Lung (tissue), 12 donors: ENCODE measurements around the gene DCP1B. TPM values are rescaled to one million over a fixed set of nuclear protein-coding genes. Genes with fewer than 3 reads are reported as not detected.

ENCODE experiments used
- ATAC-seq: fragments of 200-7000 bp; cut with Tn5 transposase; one replicate; pipeline ENCODE4 v1.9.1; 2020; ENCODE audit warnings: moderate number of reproducible peaks; ENCODE audit not compliant: insufficient read depth, low FRiP score
- DNase-seq, 3 donors: peaks; one replicate each; pipeline ENCODE4 v3.0.0-alpha.2; 2013 to 2017
- H3K27ac ChIP-seq, 2 donors: one replicate each; pipeline ENCODE4 v1.5.1; 2013; ENCODE audit warnings: mild to moderate bottlenecking in 2 of 2, moderate library complexity in 2 of 2, control low read depth in 1 of 2, inconsistent platforms in 1 of 2, low read depth in 1 of 2, low read length in 1 of 2
- H3K27me3 ChIP-seq, 3 donors: one replicate each; pipeline ENCODE4 v1.5.1; 2013; ENCODE audit warnings: low read length in 2 of 3; ENCODE audit not compliant: control insufficient read depth in 3 of 3, insufficient read depth in 3 of 3
- H3K36me3 ChIP-seq, 4 donors: one replicate each; pipeline ENCODE4 v1.5.1; 2013; ENCODE audit warnings: low read length in 4 of 4, mild to moderate bottlenecking in 1 of 4, moderate library complexity in 1 of 4; ENCODE audit not compliant: control insufficient read depth in 4 of 4, insufficient read depth in 4 of 4
- H3K4me1 ChIP-seq, 5 donors: one replicate each; pipeline ENCODE4 v1.5.1; 2013; ENCODE audit warnings: low read length in 5 of 5, mild to moderate bottlenecking in 2 of 5, moderate library complexity in 1 of 5; ENCODE audit not compliant: control insufficient read depth in 5 of 5, insufficient read depth in 5 of 5
- H3K4me3 ChIP-seq: one replicate; pipeline ENCODE4 v1.5.1; 2013; ENCODE audit warnings: mild to moderate bottlenecking, control low read depth, moderate library complexity
- H3K9ac ChIP-seq, 2 donors: one replicate each; pipeline ENCODE4 v1.5.1; 2013; ENCODE audit warnings: low read length in 2 of 2, control low read depth in 1 of 2; ENCODE audit not compliant: insufficient read depth in 1 of 2
- H3K9me3 ChIP-seq, 4 donors: one replicate each; pipeline ENCODE4 v1.5.1; 2013; ENCODE audit warnings: low read length in 3 of 4, mild to moderate bottlenecking in 1 of 4, moderate library complexity in 1 of 4; ENCODE audit not compliant: control insufficient read depth in 4 of 4, insufficient read depth in 3 of 4
- WGBS, 2 donors: extraction: QIAGEN DNeasy Blood & Tissue Kit; methylation state at CpG; one replicate each; pipeline ENCODE4 v1.1.7; 2013; 5-methylcytosine and 5-hydroxymethylcytosine counted together
- polyA plus RNA-seq, 2 donors: library from polyadenylated mRNA; stranded (reverse); fragments of 200-250 nt; gene quantifications; one replicate each; pipeline ENCODE4 v1.2.1, GENCODE V29; 2013
- total RNA-seq, 2 donors: library from RNA; depleted of rRNA in 1 of 2; stranded (reverse); fragments of >200 nt in 1 of 2; gene quantifications; one replicate each; pipeline ENCODE4 v1.2.1, GENCODE V29; 2014 to 2021
- TF ChIP-seq, protein P1 (sequence below): IDR thresholded peaks from 2 replicates; pipeline ENCODE4 v1.5.1; 2012; ENCODE audit warnings: mild to moderate bottlenecking; ENCODE audit errors: control extremely low read depth, extremely low read depth
- donor health status: control.
- donor health status: control.
- donor health status: Bipolar disorder and iron deficiency.
- donor health status: healthy.
- donor health status: DM: yes; HTN: yes; CAD: no.

DCP1B gene
- total and polyA plus RNA-seq, 4 donors = 4.2 to 13.2 (median 8.7) TPM

DNA sequence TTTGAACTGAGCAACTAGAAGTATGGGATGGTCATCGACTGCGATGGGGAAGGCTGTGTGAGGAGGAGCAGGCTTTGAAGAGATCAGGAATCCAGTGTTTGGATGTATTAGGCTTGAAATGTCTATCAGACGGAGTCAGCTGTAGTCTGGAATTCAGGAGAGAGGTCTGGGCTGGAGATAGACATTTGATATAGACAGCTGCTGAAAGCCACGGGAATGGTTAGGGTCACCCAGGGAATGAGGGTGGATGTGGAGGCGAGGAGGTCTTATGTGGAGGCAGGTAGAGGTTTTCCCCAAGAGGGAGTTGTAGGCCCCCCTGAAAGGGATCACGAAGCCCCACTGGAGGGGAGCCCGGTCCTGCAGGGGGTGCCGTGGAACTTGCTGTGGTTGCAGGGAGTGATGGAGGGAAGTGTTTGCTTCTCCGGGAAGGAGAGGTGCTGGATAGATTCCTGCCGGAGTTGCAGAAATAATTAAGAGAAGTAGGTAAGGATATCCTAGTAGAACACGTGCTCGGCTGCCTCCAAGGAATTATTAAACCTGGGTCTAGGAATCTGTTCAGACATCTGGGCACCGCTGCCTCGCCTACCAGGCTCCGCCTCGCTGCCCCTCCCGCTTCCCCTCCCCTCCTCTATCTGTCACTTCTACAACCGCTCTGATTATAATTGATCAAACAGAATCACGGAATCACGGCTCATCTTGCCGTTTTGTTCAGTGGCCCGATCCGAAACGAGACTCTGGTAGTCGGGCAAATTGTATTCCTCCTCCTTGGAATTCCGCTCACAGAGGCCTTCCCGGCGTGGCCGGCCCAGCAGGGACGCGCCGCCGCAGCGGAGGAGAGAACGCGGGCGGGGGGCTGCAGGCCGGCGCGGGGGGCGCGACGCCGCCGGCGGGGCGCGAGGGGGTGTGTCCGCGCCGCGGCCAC, 47.7 kb upstream of the DCP1B start:
- Histone ChIP-seq H3K36me3 (no peaks in the 10 kb centered on the region), H3K27ac (peak overlapping the region in 1 of 2 donors; percentile 52), H3K9me3 (peaks cover 0 to 2% (median 0%) of the 10 kb centered on the region in 4 donors), H3K9ac (peak overlapping the region in 1 of 2 donors; percentile 61), H3K4me3 (no peak overlapping the region), H3K4me1 (peaks cover 0 to 30% (median 4%) of the 10 kb centered on the region in 5 donors), H3K27me3 (peaks cover 13 to 67% (median 15%) of the 10 kb centered on the region in 3 donors)
- ATAC-seq (no peak), DNase-seq (peak; percentile 39 to 53 (median 44))
- 9 to 12% methylated on average over 46 to 52 of the region's 52 CpGs for WGBS, 2 donors
- TF ChIP-seq, protein P1, sequence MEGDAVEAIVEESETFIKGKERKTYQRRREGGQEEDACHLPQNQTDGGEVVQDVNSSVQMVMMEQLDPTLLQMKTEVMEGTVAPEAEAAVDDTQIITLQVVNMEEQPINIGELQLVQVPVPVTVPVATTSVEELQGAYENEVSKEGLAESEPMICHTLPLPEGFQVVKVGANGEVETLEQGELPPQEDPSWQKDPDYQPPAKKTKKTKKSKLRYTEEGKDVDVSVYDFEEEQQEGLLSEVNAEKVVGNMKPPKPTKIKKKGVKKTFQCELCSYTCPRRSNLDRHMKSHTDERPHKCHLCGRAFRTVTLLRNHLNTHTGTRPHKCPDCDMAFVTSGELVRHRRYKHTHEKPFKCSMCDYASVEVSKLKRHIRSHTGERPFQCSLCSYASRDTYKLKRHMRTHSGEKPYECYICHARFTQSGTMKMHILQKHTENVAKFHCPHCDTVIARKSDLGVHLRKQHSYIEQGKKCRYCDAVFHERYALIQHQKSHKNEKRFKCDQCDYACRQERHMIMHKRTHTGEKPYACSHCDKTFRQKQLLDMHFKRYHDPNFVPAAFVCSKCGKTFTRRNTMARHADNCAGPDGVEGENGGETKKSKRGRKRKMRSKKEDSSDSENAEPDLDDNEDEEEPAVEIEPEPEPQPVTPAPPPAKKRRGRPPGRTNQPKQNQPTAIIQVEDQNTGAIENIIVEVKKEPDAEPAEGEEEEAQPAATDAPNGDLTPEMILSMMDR = no peak

DNA sequence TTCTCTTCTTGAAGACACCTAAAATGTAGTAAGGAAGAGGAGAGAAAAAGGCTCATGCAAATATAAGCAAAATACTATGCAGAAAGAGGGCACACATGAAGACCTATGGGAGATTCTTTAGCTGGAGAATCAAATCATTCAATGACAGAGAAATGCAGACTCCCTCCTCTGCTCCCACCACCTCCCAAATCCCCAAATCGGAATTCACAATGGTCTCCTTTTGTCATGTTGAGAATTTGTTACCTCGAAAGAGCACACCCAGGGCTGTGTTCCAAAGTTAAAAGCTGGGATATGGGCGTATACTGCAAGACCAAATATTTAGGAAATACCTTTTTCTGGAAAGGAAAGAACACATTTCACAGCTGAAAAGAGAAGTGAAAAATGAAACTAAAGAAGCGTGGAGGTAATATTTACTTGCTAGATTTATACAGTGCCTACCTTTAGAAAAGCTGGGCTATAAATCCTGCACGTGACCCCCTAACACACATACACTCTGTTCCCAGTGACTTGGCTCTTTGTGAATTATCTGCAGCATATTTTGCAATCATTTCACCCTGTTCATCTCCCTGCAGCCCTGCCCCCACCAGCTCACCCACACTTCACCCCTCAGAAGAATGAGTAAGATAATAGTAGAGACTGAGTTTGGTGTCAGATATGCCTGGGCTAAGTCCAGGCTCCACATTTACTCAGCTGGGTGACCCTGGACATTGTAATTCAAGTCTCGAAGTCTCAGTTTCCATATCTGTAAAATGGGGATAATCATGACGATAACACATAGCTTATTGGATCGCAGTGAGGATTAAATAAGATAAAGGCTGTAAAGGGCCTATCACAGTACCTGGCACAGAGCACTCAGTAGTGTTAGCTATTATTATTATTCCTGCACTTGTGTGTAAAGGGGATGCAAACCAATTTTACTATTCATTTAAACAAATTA, 45.6 kb upstream of the DCP1B start:
- WGBS, 2 donors = 54 to 59% methylated on average over 8 of the region's 8 CpGs
- ATAC-seq (no peak), DNase-seq (no peak)
- H3K27ac ChIP-seq = no peak overlapping the region
- H3K4me3 ChIP-seq = no peak overlapping the region
- H3K4me1 ChIP-seq = peaks cover 0 to 16% (median 4%) of the 10 kb centered on the region in 5 donors
- H3K9me3 ChIP-seq = peaks cover 0 to 2% (median 0%) of the 10 kb centered on the region in 4 donors
- no peak overlapping the region for H3K9ac ChIP-seq
- TF ChIP-seq, protein P1 = no peak
- H3K36me3 ChIP-seq = no peaks in the 10 kb centered on the region
- H3K27me3 ChIP-seq = peaks cover 10 to 46% (median 13%) of the 10 kb centered on the region in 3 donors

DNA sequence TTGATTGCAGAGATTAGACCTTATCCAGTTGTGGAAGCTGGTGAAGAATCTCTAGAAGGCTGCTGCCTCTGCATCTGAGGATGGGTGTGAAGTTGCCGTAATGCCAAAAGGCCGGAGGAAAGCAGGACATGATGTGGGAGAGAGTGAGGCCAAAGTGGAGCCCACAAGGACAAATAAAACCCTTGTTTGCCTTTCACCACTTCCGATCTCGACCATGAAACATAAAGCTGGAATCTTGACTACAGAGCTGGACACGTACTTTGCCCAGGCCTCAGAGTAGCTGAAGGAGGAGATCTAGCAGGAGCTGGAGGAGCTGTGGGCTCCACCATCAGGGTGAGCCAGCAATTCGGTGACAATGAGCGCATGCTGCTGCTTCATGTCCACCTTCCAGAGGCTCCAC, 43.5 kb upstream of the DCP1B start:
- ATAC-seq = no peak
- no peaks in the 10 kb centered on the region for H3K36me3 ChIP-seq
- WGBS, 2 donors = 89 to 95% methylated on average over 7 of the region's 7 CpGs
- DNase-seq = no peak
- H3K9ac ChIP-seq = no peak overlapping the region
- TF ChIP-seq, protein P1 = no peak
- no peak overlapping the region for H3K4me3 ChIP-seq
- H3K9me3 ChIP-seq = peaks cover 0 to 2% (median 0%) of the 10 kb centered on the region in 4 donors
- H3K27me3 ChIP-seq = peaks cover 4 to 42% (median 8%) of the 10 kb centered on the region in 3 donors
- peaks cover 0 to 8% (median 4%) of the 10 kb centered on the region in 5 donors for H3K4me1 ChIP-seq
- H3K27ac ChIP-seq = no peak overlapping the region
